Measurements from ENCODE around the gene HNRNPLL. TPM values are rescaled to one million over a fixed set of nuclear protein-coding genes. Genes with fewer than 3 reads are reported as not detected.
"Not testable (repeated sequence)": the region's sequence is repeated elsewhere in the genome, so short reads cannot be mapped to it uniquely, and the experiment has no call there.

The HNRNPLL gene
- total RNA-seq, 4 donors from 2014 or later = 45.2 to 59.7 (median 54.4) TPM

- H3K27me3 ChIP-seq = no peaks in the 10 kb centered on the region
- no peaks in the 10 kb centered on the region for H3K36me3 ChIP-seq
- H3K9me3 ChIP-seq = no peaks in the 10 kb centered on the region
- intact Hi-C loops (cut with DNase I; ENCODE audit: low total_unique reads) (no loop called here), in situ Hi-C loops (cut with MboI; ENCODE audit: low pct_ligation_motif_present in 1 of 4, low pct_unique_long_range_greater_than_20kb in 1 of 4, low sequenced_read_pairs in 3 of 4) (no loop called here)
- no peak overlapping the region for H3K4me3 ChIP-seq
- DNase-seq = no peak
- H3K4me1 ChIP-seq = no peaks in the 10 kb centered on the region
- no peak overlapping the region for H3K27ac ChIP-seq
- TF ChIP-seq CTCF (IDR thresholded peaks at IDR 0.05) (no peak), EP300 (IDR thresholded peaks at IDR 0.05; ENCODE audit: low read depth) (no peak), POLR2A (IDR thresholded peaks at IDR 0.05) (no peak), POLR2AphosphoS5 (IDR thresholded peaks at IDR 0.05) (no peak)
- 65 to 81% methylated on average over 6 to 8 of the region's 8 CpGs for whole genome bisulfite sequencing, 2 donors (ENCODE audit: low coverage in 1 of 2)
Observed at GRCh38 chr2:38610851-38611801, 8.4 kb upstream of the HNRNPLL start.

DNA sequence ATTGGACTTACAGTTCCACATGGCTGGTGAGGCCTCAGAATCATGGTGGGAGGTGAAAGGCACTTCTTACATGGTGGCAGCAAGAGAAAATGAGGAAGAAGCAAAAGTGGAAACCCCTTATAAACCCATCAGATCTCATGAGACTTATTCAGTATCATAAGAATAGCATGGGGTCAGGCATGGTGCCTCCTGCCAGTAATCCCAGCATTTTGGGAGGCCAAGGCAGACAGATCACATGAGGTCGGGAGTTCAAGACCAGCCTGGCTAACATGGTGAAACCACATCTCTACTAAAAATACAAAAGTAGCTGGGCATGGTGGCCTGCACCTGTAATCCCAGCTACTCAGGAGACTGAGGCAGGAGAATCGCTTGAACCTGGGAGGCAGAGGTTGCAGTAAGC lies 6.5 kb upstream of the HNRNPLL start:
- not testable (repeated sequence) for H3K27ac ChIP-seq, DNase-seq, H3K27me3 ChIP-seq, H3K9me3 ChIP-seq, H3K4me3 ChIP-seq, H3K4me1 ChIP-seq, H3K36me3 ChIP-seq
- 88 to 93% methylated on average over 2 of the region's 2 CpGs for WGBS, 2 donors (ENCODE audit: low coverage in 1 of 2)
- in situ Hi-C loops (cut with MboI; ENCODE audit: low pct_ligation_motif_present in 1 of 4, low pct_unique_long_range_greater_than_20kb in 1 of 4, low sequenced_read_pairs in 3 of 4) (loop anchor here in 2 of 4 donors (10.0 kb wide), 1 partner anchor 56 kb away; the partner anchor contains the start of gene GALM (in 2 of the 2)), intact Hi-C loops (cut with DNase I; ENCODE audit: low total_unique reads) (loop anchor here (10.0 kb wide), 1 partner anchor 116 kb away; no protein-coding TSS in a partner anchor)

DNA sequence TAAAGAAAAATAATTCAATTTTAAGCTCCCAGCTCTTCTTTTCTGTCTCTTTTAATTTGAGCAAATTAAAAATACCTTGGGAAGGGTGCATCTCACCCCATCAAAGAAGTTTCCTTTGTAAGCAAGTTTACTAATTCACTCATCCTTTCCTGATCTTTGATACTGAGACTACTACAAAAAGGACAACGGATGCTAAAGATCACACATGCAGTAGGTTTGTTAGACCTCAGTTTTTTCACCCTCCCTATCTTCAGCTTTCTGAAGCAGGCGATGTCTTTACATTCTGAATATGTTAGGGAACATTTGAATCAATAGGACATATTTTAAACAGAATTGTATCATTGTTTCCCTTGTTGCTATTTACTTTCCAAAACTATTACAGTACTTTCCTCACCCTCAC lies 6.0 kb upstream of the HNRNPLL start:
- in situ Hi-C loops (cut with MboI; ENCODE audit: low pct_ligation_motif_present in 1 of 4, low pct_unique_long_range_greater_than_20kb in 1 of 4, low sequenced_read_pairs in 3 of 4) = loop anchor here in 2 of 4 donors (10.0 kb wide), 1 partner anchor 56 kb away; the partner anchor contains the start of gene GALM (in 2 of the 2)
- H3K9me3 ChIP-seq = no peaks in the 10 kb centered on the region
- WGBS, 2 donors (ENCODE audit: low coverage in 1 of 2) = 80 to 93% methylated on average over 2 of the region's 2 CpGs
- no peaks in the 10 kb centered on the region for H3K36me3 ChIP-seq
- H3K4me1 ChIP-seq = peaks cover 0 to 6% (median 3%) of the 10 kb centered on the region in 4 donors
- intact Hi-C loops (cut with DNase I; ENCODE audit: low total_unique reads) = loop anchor here (10.0 kb wide), 1 partner anchor 116 kb away; no protein-coding TSS in a partner anchor
- H3K27ac ChIP-seq = no peak overlapping the region
- H3K27me3 ChIP-seq = no peaks in the 10 kb centered on the region
- H3K4me3 ChIP-seq = no peak overlapping the region
- DNase-seq = no peak
- TF ChIP-seq CTCF (IDR thresholded peaks at IDR 0.05) = no peak
- TF ChIP-seq POLR2A (IDR thresholded peaks at IDR 0.05) = no peak
- no peak for TF ChIP-seq EP300 (IDR thresholded peaks at IDR 0.05; ENCODE audit: low read depth)
- no peak for TF ChIP-seq POLR2AphosphoS5 (IDR thresholded peaks at IDR 0.05)

DNA sequence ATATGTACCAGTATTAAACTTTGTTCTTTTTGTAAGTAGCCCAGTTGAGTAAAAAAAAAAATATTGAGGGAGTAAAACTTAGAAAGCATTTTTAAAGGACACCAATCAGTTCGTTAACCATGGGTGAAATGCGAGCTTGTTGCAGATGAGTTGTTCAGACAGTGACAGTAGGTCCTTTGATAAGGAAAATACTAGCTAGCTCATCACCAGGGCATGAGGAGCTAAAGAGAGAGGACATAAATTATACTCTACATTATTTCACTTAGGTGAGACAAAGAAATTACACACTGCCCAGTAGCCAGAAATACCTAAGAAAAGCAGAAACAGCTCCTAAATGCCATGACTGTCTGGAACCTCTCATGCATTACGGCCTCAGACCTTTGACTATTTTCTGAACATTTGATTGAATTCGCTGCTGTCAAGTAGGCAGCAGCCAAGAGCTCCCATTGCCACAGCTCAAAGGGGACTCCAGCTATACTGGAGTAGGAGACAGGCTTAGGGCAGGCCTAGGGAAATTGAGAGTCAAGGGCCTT lies 2.6 kb upstream of the HNRNPLL start:
- Histone ChIP-seq H3K4me3 (no peak overlapping the region), H3K27ac (no peak overlapping the region), H3K9me3 (no peaks in the 10 kb centered on the region), H3K36me3 (no peaks in the 10 kb centered on the region), H3K4me1 (peaks cover 0 to 20% (median 11%) of the 10 kb centered on the region in 4 donors), H3K27me3 (no peaks in the 10 kb centered on the region)
- DNase-seq = no peak
- in situ Hi-C loops (cut with MboI; ENCODE audit: low pct_ligation_motif_present in 1 of 4, low pct_unique_long_range_greater_than_20kb in 1 of 4, low sequenced_read_pairs in 3 of 4) (loop anchor here in 2 of 4 donors (10.0 kb wide), 1 partner anchor 59 kb away; the partner anchor contains the start of gene GALM (in 2 of the 2)), intact Hi-C loops (cut with DNase I; ENCODE audit: low total_unique reads) (loop anchor here (10.0 kb wide), 1 partner anchor 119 kb away; no protein-coding TSS in a partner anchor)
- TF ChIP-seq POLR2AphosphoS5 (IDR thresholded peaks at IDR 0.05) (no peak), CTCF (IDR thresholded peaks at IDR 0.05) (no peak), POLR2A (IDR thresholded peaks at IDR 0.05) (no peak), EP300 (IDR thresholded peaks at IDR 0.05; ENCODE audit: low read depth) (no peak)
- 89 to 94% methylated on average over 2 to 4 of the region's 4 CpGs for WGBS, 2 donors (ENCODE audit: low coverage in 1 of 2)

Measured in transverse colon (tissue), 4 donors.